ENCODE results near the gene TRIP13. TPM values are rescaled to one million over a fixed set of nuclear protein-coding genes. Genes with fewer than 3 reads are reported as not detected.

Gene TRIP13
- total and polyA plus RNA-seq, 7 donors: 0.39 to 2.9 (median 0.81) TPM

GRCh38 chr5:903756-904096 lies 11.0 kb downstream of the TRIP13 start:
- H3K36me3 ChIP-seq (ENCODE audit: insufficient read depth in 1 of 2, low read depth in 1 of 2): no peaks in the 10 kb centered on the region
- no peak overlapping the region for H3K27ac ChIP-seq
- no peak for TF ChIP-seq CTCF (IDR thresholded peaks at IDR 0.05)
- DNase-seq (no peak), ATAC-seq (no peak)
- no peaks in the 10 kb centered on the region for H3K9me3 ChIP-seq
- intact Hi-C loops (cut with DNase I): loop anchor here (2.0 to 10.0 kb wide), 3 partner anchors 231 to 459 kb away; partner anchors contain the start of gene EXOC3 (in 1 of the 2)
- no peak overlapping the region for H3K4me3 ChIP-seq
- H3K27me3 ChIP-seq (ENCODE audit: insufficient read depth in 3 of 3, low read length in 2 of 3): no peaks in the 10 kb centered on the region
- 97 to 98% (median 98%) methylated on average over 6 of the region's 6 CpGs for WGBS, 3 donors
- H3K4me1 ChIP-seq: no peaks in the 10 kb centered on the region

- no peak overlapping the region for H3K4me3 ChIP-seq
- TF ChIP-seq CTCF (IDR thresholded peaks at IDR 0.05): no peak
- H3K27ac ChIP-seq: no peak overlapping the region
- no peaks in the 10 kb centered on the region for H3K9me3 ChIP-seq
- no peak for DNase-seq
- H3K27me3 ChIP-seq (ENCODE audit: insufficient read depth in 3 of 3, low read length in 2 of 3): no peaks in the 10 kb centered on the region
- 87 to 96% (median 95%) methylated on average over 12 of the region's 12 CpGs for WGBS, 3 donors
- no peaks in the 10 kb centered on the region for H3K36me3 ChIP-seq (ENCODE audit: insufficient read depth in 1 of 2, low read depth in 1 of 2)
- intact Hi-C loops (cut with DNase I): loop anchor here in 1 of 2 donors (10.0 kb wide), 1 partner anchor 460 kb away; the partner anchor contains the start of gene EXOC3
- no peak for ATAC-seq
- no peaks in the 10 kb centered on the region for H3K4me1 ChIP-seq
These were observed 12.5 kb downstream of the TRIP13 start for GRCh38 chr5:905139-905642.

GRCh38 chr5:907366-907910 lies 14.8 kb downstream of the TRIP13 start:
- TF ChIP-seq CTCF (IDR thresholded peaks at IDR 0.05): no peak
- Histone ChIP-seq H3K27ac (no peak overlapping the region), H3K9me3 (no peaks in the 10 kb centered on the region), H3K36me3 (ENCODE audit: insufficient read depth in 1 of 2, low read depth in 1 of 2) (no peaks in the 10 kb centered on the region), H3K4me3 (no peak overlapping the region), H3K27me3 (ENCODE audit: insufficient read depth in 3 of 3, low read length in 2 of 3) (no peaks in the 10 kb centered on the region), H3K4me1 (no peaks in the 10 kb centered on the region)
- no peak for ATAC-seq
- no peak for DNase-seq
- WGBS, 3 donors: 95 to 96% (median 96%) methylated on average over 7 of the region's 7 CpGs
- intact Hi-C loops (cut with DNase I): loop anchor here in 1 of 2 donors (10.0 kb wide), 1 partner anchor 463 kb away; the partner anchor contains the start of gene EXOC3

- ATAC-seq (no peak), DNase-seq (no peak)
- no peak for TF ChIP-seq CTCF (IDR thresholded peaks at IDR 0.05)
- H3K36me3 ChIP-seq (ENCODE audit: insufficient read depth in 1 of 2, low read depth in 1 of 2): no peaks in the 10 kb centered on the region
- no peaks in the 10 kb centered on the region for H3K27me3 ChIP-seq (ENCODE audit: insufficient read depth in 3 of 3, low read length in 2 of 3)
- intact Hi-C loops (cut with DNase I): loop anchor here in 1 of 2 donors (10.0 kb wide), 1 partner anchor 463 kb away; the partner anchor contains the start of gene EXOC3
- no peak overlapping the region for H3K4me3 ChIP-seq
- H3K27ac ChIP-seq: no peak overlapping the region
- 94 to 97% (median 96%) methylated on average over 16 of the region's 16 CpGs for WGBS, 3 donors
- no peaks in the 10 kb centered on the region for H3K9me3 ChIP-seq
- H3K4me1 ChIP-seq: no peaks in the 10 kb centered on the region
These were observed 15.5 kb downstream of the TRIP13 start for GRCh38 chr5:908172-908571.

All from psoas muscle (tissue), 8 donors.